GM19463 (cell line): ENCODE measurements around the gene SART3.
"Not testable (repeated sequence)": the region's sequence is repeated elsewhere in the genome, so short reads cannot be mapped to it uniquely, and the experiment has no call there.

Experiments
- ATAC-seq: cut with Tn5 transposase; IDR thresholded peaks from one replicate; pipeline ENCODE4 v1.9.1; 2021; ENCODE audit warnings: mild to moderate bottlenecking, moderate library complexity; ENCODE audit not compliant: unreplicated experiment

SART3 gene

GRCh38 chr12:108565976-108566375, 5.0 kb upstream of the SART3 start:
- ATAC-seq: no peak

- no peak for ATAC-seq
Measured at GRCh38 chr12:108565146-108565545, 4.2 kb upstream of the SART3 start.

GRCh38 chr12:108564724-108565123, 3.8 kb upstream of the SART3 start:
- ATAC-seq: no peak

GRCh38 chr12:108563804-108564151, 2.8 kb upstream of the SART3 start:
- ATAC-seq: no peak

- peak; percentile 40 for ATAC-seq
Measured at GRCh38 chr12:108563136-108563803, 2.3 kb upstream of the SART3 start.

GRCh38 chr12:108562348-108563135, 1.6 kb upstream of the SART3 start, which contains the start of gene ISCU:
Gene ISCU (plus strand): TSS chr12:108562596. CDS start chr12:108562623, 27 bp downstream.
- ATAC-seq: peak; percentile 52

- ATAC-seq: no peak
Measured at GRCh38 chr12:108561852-108562347, 927 bp upstream of the SART3 start.

GRCh38 chr12:108560321-108560721, 652 bp downstream of the SART3 start:
- no peak for ATAC-seq

- no peak for ATAC-seq
Measured at GRCh38 chr12:108559748-108560147, 1.2 kb downstream of the SART3 start.

- ATAC-seq: no peak
Measured at GRCh38 chr12:108559007-108559655, 1.8 kb downstream of the SART3 start.

GRCh38 chr12:108555383-108555782, 5.6 kb downstream of the SART3 start:
- ATAC-seq: not testable (repeated sequence)

GRCh38 chr12:108553799-108554198, 7.2 kb downstream of the SART3 start:
- no peak for ATAC-seq

- no peak for ATAC-seq
Measured at GRCh38 chr12:108551535-108551934, 9.4 kb downstream of the SART3 start.

GRCh38 chr12:108548954-108549521, 11.9 kb downstream of the SART3 start:
- ATAC-seq: no peak

GRCh38 chr12:108547686-108548085, 13.3 kb downstream of the SART3 start:
- ATAC-seq: no peak

GRCh38 chr12:108543652-108544051, 17.3 kb downstream of the SART3 start:
- no peak for ATAC-seq

- ATAC-seq: no peak
Measured at GRCh38 chr12:108542320-108542719, 18.7 kb downstream of the SART3 start.

GRCh38 chr12:108538616-108539195, 22.3 kb downstream of the SART3 start:
- ATAC-seq: no peak

GRCh38 chr12:108538146-108538545, 22.8 kb downstream of the SART3 start:
- ATAC-seq: no peak

GRCh38 chr12:108531929-108532848, 28.8 kb downstream of the SART3 start:
- ATAC-seq: no peak
